ENCODE results near the gene TTLL13. TPM values are rescaled to one million over a fixed set of nuclear protein-coding genes. Genes with fewer than 3 reads are reported as not detected.

The TTLL13 gene
- total and polyA plus RNA-seq, 9 of the 15 experiments (the other 6 are each of a cell fraction or from before 2014, with no cell fraction given) = 0.05 to 0.24 (median 0.11) TPM; not detected in 1

- POLR2A ChIA-PET = interaction anchor here (0.7 to 1.2 kb wide), 2 partner anchors 11 to 18 kb away, joined by 3 to 4 read pairs; no protein-coding TSS in a partner anchor
- Histone ChIP-seq H3K27me3 (ENCODE audit: control insufficient read depth in 2 of 2, insufficient read depth in 2 of 2, low read length in 2 of 2) (no peaks in the 10 kb centered on the region), H3K36me3 (ENCODE audit: control insufficient read depth, insufficient read depth, low read length) (peaks cover 56% of the 10 kb centered on the region; the same call in 2 of the 3 replicates), H2AFZ (ENCODE audit: low read depth, low read length) (no peak overlapping the region), H3K4me1 (replicated peaks in 1 of 2; ENCODE audit: control insufficient read depth in 2 of 2, insufficient read depth in 2 of 2, low read length in 2 of 2) (peaks cover 21 to 27% of the 10 kb centered on the region in 2 experiments; a peak in 4 of 5 replicates), H3K4me3 (no peak overlapping the region), H4K20me1 (replicated peaks; ENCODE audit: control insufficient read depth, insufficient read depth, low read length) (0 out of 2 replicates have a peak, but pooled peaks cover 12% of the 10 kb centered on the region), H3K27ac (ENCODE audit: extremely low read depth, low read depth, low read length) (no peak overlapping the region), H3K9me1 (ENCODE audit: control insufficient read depth, insufficient read depth, low read length) (no peaks in the 10 kb centered on the region), H3K9ac (ENCODE audit: insufficient read depth in 1 of 2, low read depth in 2 of 2, low read length in 2 of 2) (no peak overlapping the region; a peak in 1 of 4 replicates), H3K4me2 (ENCODE audit: insufficient read depth, low read length) (no peak overlapping the region), H3K9me3 (replicated peaks; ENCODE audit: control insufficient read depth, insufficient read depth, low read depth, low read length) (no peaks in the 10 kb centered on the region), H3K79me2 (ENCODE audit: control insufficient read depth, insufficient read depth, low read length) (peaks cover 82% of the 10 kb centered on the region)
- intact Hi-C loops (cut with micrococcal nuclease) = no loop called here
- BruUV-seq (replicated peaks) = no TSS peak
- DNase-seq (ENCODE audit: extremely low read depth in 1 of 4, low spot score in 3 of 4) (no peak), ATAC-seq (no peak), FAIRE-seq (no peak)
- in situ Hi-C loops (cut with MboI) = no loop called here
- CTCF ChIA-PET (ENCODE audit: low intra/inter-chr PET ratio) = no interaction called here
- WGBS (ENCODE audit: insufficient coverage, low coverage, missing lambda C conversion rate) = 97% methylated on average over 7 of the region's 7 CpGs
- TF ChIP-seq PKNOX1 (IDR thresholded peaks at IDR 0.05) = no peak
These were observed 45.9 kb upstream of the TTLL13 start for GRCh38 chr15:90203473-90203872.

GRCh38 chr15:90203922-90204321, 45.4 kb upstream of the TTLL13 start:
- no peaks in the 10 kb centered on the region for H3K9me3 ChIP-seq (replicated peaks; ENCODE audit: control insufficient read depth, insufficient read depth, low read depth, low read length)
- TF ChIP-seq NFIC (IDR thresholded peaks at IDR 0.05) (peak; percentile 40), ZFP36 (IDR thresholded peaks at IDR 0.05; ENCODE audit: low read depth, low read length, partially characterized antibody) (no peak), PKNOX1 (IDR thresholded peaks at IDR 0.05) (no peak), RBBP5 (IDR thresholded peaks at IDR 0.05; ENCODE audit: borderline replicate concordance, insufficient read depth, low read length, poor library complexity, severe bottlenecking) (no peak), EP400 (IDR thresholded peaks at IDR 0.05) (no peak)
- H3K9ac ChIP-seq (ENCODE audit: insufficient read depth in 1 of 2, low read depth in 2 of 2, low read length in 2 of 2) = no peak overlapping the region
- H3K27ac ChIP-seq (ENCODE audit: extremely low read depth, low read depth, low read length) = no peak overlapping the region
- H3K27me3 ChIP-seq (ENCODE audit: control insufficient read depth in 2 of 2, insufficient read depth in 2 of 2, low read length in 2 of 2) = no peaks in the 10 kb centered on the region
- no peak overlapping the region for H3K4me3 ChIP-seq
- H3K9me1 ChIP-seq (ENCODE audit: control insufficient read depth, insufficient read depth, low read length) = no peaks in the 10 kb centered on the region
- POLR2A ChIA-PET = no interaction called here
- no peak overlapping the region for H2AFZ ChIP-seq (ENCODE audit: low read depth, low read length)
- no peak overlapping the region for H3K4me2 ChIP-seq (ENCODE audit: insufficient read depth, low read length)
- no peak for FAIRE-seq
- intact Hi-C loops (cut with micrococcal nuclease) = no loop called here
- peaks cover 18 to 26% of the 10 kb centered on the region in 2 experiments; a peak in 4 of 5 replicates for H3K4me1 ChIP-seq (replicated peaks in 1 of 2; ENCODE audit: control insufficient read depth in 2 of 2, insufficient read depth in 2 of 2, low read length in 2 of 2)
- WGBS (ENCODE audit: insufficient coverage, low coverage, missing lambda C conversion rate) = 89% methylated on average over 6 of the region's 8 CpGs
- DNase-seq (ENCODE audit: extremely low read depth in 1 of 4, low spot score in 3 of 4) = no peak
- no TSS peak for BruUV-seq (replicated peaks)
- no peak for ATAC-seq
- CTCF ChIA-PET (ENCODE audit: low intra/inter-chr PET ratio) = no interaction called here
- peaks cover 61% of the 10 kb centered on the region; the same call in 2 of the 3 replicates for H3K36me3 ChIP-seq (ENCODE audit: control insufficient read depth, insufficient read depth, low read length)
- H4K20me1 ChIP-seq (replicated peaks; ENCODE audit: control insufficient read depth, insufficient read depth, low read length) = 0 out of 2 replicates have a peak, but pooled peaks cover 12% of the 10 kb centered on the region
- H3K79me2 ChIP-seq (ENCODE audit: control insufficient read depth, insufficient read depth, low read length) = peaks cover 81% of the 10 kb centered on the region
- in situ Hi-C loops (cut with MboI) = no loop called here

All from K562 (cell line).